Prostate gland (tissue), 2 donors: Measurements from ENCODE around the gene SMYD3.

Experiments used
- CTCF ChIP-seq, 4 experiments: fragments of 200-600 bp in 2 of 4; fragments of 450-650 bp in 2 of 4; sonication (generic) in 2 of 4; IDR thresholded peaks; 1 replicate in 3 of 4; 2 replicates in 1 of 4; pipeline ENCODE4 v1.5.1; 2016 to 2019; ENCODE audit warnings: antibody characterized with exemption in 4 of 4, mild to moderate bottlenecking in 2 of 4, moderate library complexity in 2 of 4
- POLR2A ChIP-seq: fragments of 450-650 bp; IDR thresholded peaks from one replicate; pipeline ENCODE4 v1.6.1; 2016; ENCODE audit warnings: antibody characterized with exemption, mild to moderate bottlenecking

- no peak for TF ChIP-seq CTCF (IDR thresholded peaks at IDR 0.05)
- TF ChIP-seq POLR2A = no peak
These were observed 402.2 kb downstream of the SMYD3 start for GRCh38 chr1:246104927-246105326.
